Measurements from ENCODE around the gene AR. TPM values are rescaled to one million over a fixed set of nuclear protein-coding genes. Genes with fewer than 3 reads are reported as not detected.

AR gene
- total and polyA plus RNA-seq, 2 of the 8 experiments (the other 6 are each of a cell fraction or from before 2014, with no cell fraction given): 7.1 to 10.7 TPM

DNA sequence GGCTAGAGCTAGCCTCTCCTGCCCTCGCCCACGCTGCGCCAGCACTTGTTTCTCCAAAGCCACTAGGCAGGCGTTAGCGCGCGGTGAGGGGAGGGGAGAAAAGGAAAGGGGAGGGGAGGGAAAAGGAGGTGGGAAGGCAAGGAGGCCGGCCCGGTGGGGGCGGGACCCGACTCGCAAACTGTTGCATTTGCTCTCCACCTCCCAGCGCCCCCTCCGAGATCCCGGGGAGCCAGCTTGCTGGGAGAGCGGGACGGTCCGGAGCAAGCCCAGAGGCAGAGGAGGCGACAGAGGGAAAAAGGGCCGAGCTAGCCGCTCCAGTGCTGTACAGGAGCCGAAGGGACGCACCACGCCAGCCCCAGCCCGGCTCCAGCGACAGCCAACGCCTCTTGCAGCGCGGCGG is at the start of gene AR (continued):
- TF ChIP-seq SP2 (IDR thresholded peaks at IDR 0.05; ENCODE audit: low read length) (no peak), ZNF274 (IDR thresholded peaks at IDR 0.05; ENCODE audit: borderline replicate concordance, extremely low read depth, low read length) (no peak), MAFK (IDR thresholded peaks at IDR 0.05; ENCODE audit: low read depth, low read length) (no peak), PHF8 (conservative IDR thresholded peaks at IDR 0.05; ENCODE audit: low read depth, low read length) (0 out of 2 replicates have a peak, but pooled peaks have one; percentile 16)
- TF ChIP-seq, protein P1, sequence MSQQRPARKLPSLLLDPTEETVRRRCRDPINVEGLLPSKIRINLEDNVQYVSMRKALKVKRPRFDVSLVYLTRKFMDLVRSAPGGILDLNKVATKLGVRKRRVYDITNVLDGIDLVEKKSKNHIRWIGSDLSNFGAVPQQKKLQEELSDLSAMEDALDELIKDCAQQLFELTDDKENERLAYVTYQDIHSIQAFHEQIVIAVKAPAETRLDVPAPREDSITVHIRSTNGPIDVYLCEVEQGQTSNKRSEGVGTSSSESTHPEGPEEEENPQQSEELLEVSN (IDR thresholded peaks at IDR 0.05): 0 out of 2 replicates have a peak, but pooled peaks have one; percentile 26

Measured in H1 (cell line).